CD4-positive, alpha-beta T cell treated with Interleukin-6 for 4 hours (primary cell): Measurements from ENCODE around the gene ZRANB1.

Experiments used
- DNase-seq: peaks from one replicate; pipeline ENCODE4 v3.0.0-alpha.2; 2020; ENCODE audit warnings: mixed read lengths

The ZRANB1 gene

GRCh38 chr10:124923684-124924083, 18.2 kb upstream of the ZRANB1 start:
- no peak for DNase-seq

GRCh38 chr10:124926548-124926947, 15.4 kb upstream of the ZRANB1 start:
- no peak for DNase-seq

- DNase-seq, result no peak
Observed at GRCh38 chr10:124928087-124928486, 13.8 kb upstream of the ZRANB1 start.

- no peak for DNase-seq
Observed at GRCh38 chr10:124928545-124928944, 13.4 kb upstream of the ZRANB1 start.

GRCh38 chr10:124935946-124936345, 6.0 kb upstream of the ZRANB1 start:
- peak; percentile 18 for DNase-seq

GRCh38 chr10:124936813-124937212, 5.1 kb upstream of the ZRANB1 start:
- DNase-seq, result no peak

GRCh38 chr10:124939290-124939689, 2.6 kb upstream of the ZRANB1 start:
- no peak for DNase-seq

GRCh38 chr10:124942317-124943169, 620 bp downstream of the ZRANB1 start:
- DNase-seq, result no peak

GRCh38 chr10:124943301-124944092, 1.6 kb downstream of the ZRANB1 start:
- no peak for DNase-seq

- no peak for DNase-seq
Observed at GRCh38 chr10:124944982-124945381, 3.1 kb downstream of the ZRANB1 start.

GRCh38 chr10:124946945-124947344, 5.0 kb downstream of the ZRANB1 start:
- no peak for DNase-seq

- DNase-seq, result no peak
Observed at GRCh38 chr10:124949543-124949942, 7.6 kb downstream of the ZRANB1 start.

- DNase-seq, result no peak
Observed at GRCh38 chr10:124952123-124952522, 10.2 kb downstream of the ZRANB1 start.

GRCh38 chr10:124953421-124953820, 11.5 kb downstream of the ZRANB1 start:
- DNase-seq, result no peak

- no peak for DNase-seq
Observed at GRCh38 chr10:124955243-124955642, 13.3 kb downstream of the ZRANB1 start.

GRCh38 chr10:124955868-124956267, 13.9 kb downstream of the ZRANB1 start:
- DNase-seq, result no peak

GRCh38 chr10:124956764-124957163, 14.8 kb downstream of the ZRANB1 start:
- no peak for DNase-seq

- no peak for DNase-seq
Observed at GRCh38 chr10:124957404-124957947, 15.6 kb downstream of the ZRANB1 start.

GRCh38 chr10:124959564-124959963, 17.6 kb downstream of the ZRANB1 start:
- no peak for DNase-seq

GRCh38 chr10:124961248-124961570, 19.3 kb downstream of the ZRANB1 start:
- no peak for DNase-seq

GRCh38 chr10:124962421-124962820, 20.5 kb downstream of the ZRANB1 start:
- no peak for DNase-seq

- DNase-seq, result no peak
Observed at GRCh38 chr10:124963866-124964720, 22.2 kb downstream of the ZRANB1 start.

GRCh38 chr10:124966008-124966407, 24.1 kb downstream of the ZRANB1 start:
- DNase-seq, result no peak
